Activated T-cell treated with anti-CD3 and anti-CD28 coated beads for 1 hour (primary cell): ENCODE data around the gene PRDX6.
A peak's percentile ranks its signal among the peaks of the same experiment; 100 is the strongest.
"Not testable (repeated sequence)": the region's sequence is repeated elsewhere in the genome, so short reads cannot be mapped to it uniquely, and the experiment has no call there.

Source experiments
- DNase-seq: peaks from one replicate; pipeline ENCODE4 v3.0.0-alpha.2; 2020; ENCODE audit warnings: low read depth

The PRDX6 gene, protein sequence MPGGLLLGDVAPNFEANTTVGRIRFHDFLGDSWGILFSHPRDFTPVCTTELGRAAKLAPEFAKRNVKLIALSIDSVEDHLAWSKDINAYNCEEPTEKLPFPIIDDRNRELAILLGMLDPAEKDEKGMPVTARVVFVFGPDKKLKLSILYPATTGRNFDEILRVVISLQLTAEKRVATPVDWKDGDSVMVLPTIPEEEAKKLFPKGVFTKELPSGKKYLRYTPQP

DNA sequence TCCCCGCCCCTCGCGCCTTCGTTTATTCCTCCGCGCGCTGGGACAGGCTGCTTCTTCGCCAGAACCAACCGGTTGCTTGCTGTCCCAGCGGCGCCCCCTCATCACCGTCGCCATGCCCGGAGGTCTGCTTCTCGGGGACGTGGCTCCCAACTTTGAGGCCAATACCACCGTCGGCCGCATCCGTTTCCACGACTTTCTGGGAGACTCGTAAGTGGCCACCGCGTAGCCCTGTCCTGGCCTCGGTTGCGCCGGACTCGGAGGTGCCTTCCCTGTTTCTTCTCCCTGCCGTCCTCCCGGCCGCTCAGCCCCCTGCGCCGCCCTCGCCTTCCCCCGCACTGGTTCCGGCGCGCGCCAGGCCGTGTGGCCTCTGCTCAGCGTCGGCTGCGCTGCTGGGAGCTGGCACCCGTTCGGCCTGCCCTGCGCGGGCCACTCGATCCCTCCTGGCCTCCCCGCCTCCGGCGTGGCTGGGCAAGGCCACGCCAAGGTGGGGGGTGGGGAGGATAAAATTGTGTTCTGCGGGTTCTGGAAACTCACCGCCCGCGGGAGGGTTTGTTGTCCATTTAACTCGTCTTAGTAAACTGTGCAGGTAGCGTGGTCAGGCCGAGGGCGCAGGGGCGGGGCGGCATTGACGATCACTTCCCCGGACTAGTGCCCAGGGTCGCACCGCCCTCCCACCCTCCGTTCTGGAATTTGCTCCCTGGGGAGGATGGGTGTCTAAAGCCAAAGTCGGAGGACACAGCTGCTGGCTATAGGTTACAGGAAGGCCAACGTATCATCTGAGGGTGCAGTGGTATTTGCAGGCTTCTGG, at the start of gene PRDX6:
Gene PRDX6, plus strand, starts transcription at position 50 of the 808 bp plus-strand sequence. Its CDS starts 63 bp downstream, at position 113.
- DNase-seq: peak; percentile 75

DNA sequence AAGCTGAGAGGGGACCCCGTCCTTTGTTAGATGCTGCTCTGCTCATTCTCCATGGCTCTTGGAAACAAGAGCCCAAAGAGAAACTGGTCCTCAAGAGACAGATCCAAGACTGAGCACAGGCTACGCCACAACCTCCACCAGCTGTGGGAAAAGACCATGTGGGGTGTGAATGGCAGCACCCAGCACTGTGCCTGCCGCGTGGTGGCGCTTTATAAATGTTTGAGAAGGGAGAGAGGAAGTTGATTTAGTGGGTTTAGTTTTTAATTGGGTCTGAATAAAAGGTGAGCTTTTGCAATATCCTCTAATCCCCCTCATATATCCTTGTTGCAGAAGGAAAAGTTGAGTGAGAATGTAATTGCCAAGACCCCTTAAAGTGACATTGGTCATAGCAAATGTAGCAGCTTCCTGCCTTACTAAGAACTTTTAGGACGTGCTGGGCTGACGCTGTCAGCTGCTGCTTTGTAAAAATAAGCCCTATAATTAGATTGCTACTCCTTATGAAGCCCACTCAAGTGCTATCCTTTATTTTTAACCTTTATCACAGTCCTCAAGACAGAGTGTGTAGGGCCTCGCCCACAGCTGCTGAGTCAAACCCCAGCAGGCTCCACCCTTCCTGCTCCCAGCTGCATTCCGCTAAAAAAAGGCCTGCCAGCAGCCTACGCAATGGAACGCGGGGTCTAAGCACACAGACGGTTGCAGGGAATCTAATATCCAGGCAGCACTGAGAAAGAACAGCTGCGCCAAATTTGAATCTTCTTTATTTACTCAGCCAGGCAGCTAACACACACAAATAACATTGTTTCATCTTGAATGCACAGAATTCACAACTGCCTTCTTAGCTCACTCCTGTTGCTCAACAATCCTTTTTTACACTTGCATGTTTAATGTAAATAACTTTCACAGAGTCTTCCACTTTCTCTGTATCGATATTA, 47.4 kb upstream of the PRDX6 start:
- peak; percentile 56 for DNase-seq

DNA sequence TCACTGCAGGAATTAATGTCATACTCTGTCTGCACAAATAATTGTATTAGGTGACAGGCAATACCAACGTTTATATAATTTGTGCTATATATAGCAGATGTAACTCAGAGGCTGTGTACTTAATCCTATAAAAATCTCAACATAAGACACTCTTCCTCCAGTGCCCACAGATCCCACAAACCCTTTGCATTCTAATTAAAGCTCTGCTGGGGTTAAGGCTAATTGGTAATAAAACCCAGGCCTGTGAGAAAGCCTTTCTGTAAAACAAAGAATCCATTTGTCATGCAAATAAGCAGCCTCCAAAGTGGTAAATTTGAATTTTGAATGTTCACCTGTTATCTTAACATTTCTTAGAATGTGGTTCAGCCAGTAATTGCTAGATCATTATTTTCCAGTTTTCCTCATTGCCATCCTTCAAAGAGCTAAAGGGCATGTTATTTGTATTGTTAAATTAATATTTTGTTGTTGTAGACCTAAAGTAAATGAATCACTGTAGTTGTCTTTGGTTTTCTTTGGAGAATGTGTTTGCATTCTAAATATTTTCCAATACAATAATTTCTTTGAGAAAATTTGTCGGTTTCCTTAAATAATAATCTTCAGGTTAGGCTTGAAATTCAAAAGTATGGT, 46.3 kb upstream of the PRDX6 start:
- no peak for DNase-seq

DNA sequence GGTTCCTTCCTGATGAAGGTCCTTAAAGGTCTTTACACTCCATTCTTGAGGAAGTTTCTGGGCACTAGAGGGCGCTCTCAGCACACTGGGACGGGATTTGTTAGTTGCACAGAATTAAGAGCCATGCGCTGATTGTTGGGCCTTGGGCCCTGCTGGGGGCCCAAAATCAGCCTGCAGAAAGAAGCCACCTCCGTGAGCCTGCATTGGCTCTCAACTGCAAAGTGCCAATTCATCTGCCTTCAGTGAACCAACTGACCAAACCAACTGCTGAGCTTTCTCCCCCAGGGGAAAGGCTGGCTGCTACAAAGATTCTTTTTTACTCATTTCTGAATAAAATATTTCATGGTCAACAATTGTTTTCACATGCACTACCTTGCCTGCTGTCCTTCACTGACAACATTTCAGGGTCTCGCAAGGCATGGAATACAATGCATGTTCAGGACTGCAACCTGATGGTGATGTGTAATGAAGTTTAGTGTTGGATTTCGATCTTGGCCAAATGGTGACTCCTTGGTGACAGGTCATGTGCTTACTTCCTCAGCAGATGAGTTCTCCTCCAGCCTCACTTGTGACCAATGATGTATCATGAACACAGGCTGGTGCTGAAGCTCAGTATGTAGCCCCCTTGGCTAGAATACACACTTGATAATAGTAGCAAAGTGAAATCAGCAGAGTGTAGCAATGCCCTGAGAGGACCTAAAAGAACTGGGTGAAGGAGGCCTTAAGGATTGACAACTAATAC, 45.7 kb upstream of the PRDX6 start:
- peak; percentile 90 for DNase-seq

DNA sequence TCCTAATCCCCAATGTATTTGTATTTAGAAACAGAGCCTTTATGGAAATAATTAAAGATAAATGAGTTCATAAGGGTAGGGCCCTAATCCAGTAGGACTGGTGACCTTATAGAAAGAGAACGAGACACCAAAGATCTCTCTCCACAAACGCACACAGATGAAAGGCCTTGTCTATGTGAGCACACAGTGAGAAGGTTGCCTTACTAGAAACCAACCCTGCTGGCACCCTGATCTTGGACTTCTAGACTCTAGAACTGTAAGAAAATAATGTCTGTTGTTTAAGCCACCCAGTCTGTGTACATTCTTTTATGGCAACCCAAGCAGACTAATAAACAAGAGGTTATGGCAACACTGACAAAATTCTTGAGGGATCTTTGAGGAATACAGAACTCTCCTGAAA, 44.8 kb upstream of the PRDX6 start:
- DNase-seq: no peak

DNA sequence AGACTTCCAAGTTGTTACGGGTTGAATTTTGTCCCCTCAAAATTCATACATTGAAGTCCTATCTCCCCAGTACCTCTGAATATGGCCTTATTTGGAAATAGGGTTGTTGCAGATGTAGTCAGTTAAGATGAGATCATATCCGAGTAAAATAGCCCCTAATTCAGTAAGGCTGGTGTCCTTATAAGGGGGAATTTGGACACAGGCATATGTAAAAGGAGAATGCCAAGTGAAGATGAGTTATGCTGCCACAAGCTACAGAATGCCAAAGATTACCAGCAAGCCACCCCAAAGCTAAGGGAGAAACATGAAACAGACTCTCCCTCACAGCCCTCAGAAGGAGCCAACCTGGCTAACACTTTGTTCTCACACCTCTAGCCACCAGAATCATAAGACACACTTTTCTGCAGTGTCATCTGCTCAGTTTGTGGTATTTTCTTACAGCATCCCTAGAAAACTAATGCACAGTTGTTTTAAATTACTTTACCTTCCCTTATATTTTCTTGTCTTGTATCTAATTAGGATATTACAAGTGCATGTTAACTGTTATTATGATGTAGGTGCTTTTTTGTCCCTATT, 43.3 kb upstream of the PRDX6 start:
- DNase-seq: no peak

DNA sequence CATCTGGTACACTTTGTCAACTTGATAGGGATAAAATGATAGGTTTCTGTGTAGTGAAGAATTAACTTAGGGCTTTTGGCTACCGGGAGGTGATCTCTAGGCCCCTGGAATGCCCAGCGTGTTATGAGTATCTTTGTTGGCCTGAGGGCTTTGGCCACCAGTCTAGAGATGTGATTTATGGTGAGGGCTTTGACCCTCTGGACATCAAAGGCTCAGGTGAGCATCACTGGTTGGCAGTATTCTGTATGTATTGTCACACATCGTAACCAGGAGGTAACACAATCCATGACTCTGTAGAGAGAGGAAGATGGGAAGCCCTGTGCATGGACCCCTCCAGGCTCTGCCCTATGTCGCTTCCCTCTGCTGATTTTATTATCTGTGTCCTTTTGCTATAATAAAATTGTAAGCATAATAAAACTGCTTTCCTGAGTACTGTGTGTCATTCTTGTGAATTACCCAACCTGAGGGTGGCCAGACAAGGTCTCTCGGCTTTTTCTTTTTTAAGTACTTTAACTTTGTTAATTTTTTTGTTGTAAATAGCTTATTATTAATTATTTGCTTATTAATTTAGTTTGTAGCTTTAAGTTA, 40.2 kb upstream of the PRDX6 start:
- no peak for DNase-seq

DNA sequence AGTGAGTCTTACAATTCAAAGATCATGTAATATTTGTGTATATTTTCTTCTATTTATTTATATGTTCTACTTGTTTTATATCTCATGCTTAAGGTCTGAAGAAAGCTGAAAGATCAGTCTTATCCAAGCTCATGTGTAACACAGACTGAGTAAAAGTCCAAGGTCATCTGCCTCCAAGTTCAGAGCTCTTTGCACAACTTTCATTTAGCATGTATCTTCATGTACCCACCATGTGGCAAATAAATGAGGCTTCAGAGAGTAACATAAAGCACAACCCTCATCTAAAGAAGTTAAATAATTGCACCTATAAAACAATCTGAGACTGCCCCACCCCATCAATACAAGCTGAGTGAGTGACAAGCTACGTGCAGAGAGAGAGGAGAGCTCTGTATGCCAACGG, 38.5 kb upstream of the PRDX6 start:
- no peak for DNase-seq

DNA sequence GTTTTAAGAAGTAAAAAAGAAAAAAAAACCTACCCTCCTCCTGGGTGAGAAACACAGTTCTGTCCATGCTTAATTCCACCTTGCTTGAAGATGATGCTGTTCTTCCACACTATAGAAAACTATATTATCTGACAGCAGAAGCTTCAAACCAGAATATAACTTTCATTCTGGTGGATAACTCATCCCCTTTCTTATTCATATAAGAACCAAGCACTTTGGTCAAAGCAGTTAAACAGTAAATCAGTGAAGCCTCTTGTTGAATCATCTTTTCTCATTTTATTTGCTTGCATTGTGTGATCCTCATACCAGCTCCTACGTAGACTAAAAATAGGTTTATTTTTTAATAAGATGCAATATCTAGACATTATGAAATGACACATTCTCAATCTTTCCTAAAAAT, 36.7 kb upstream of the PRDX6 start:
- DNase-seq: no peak

DNA sequence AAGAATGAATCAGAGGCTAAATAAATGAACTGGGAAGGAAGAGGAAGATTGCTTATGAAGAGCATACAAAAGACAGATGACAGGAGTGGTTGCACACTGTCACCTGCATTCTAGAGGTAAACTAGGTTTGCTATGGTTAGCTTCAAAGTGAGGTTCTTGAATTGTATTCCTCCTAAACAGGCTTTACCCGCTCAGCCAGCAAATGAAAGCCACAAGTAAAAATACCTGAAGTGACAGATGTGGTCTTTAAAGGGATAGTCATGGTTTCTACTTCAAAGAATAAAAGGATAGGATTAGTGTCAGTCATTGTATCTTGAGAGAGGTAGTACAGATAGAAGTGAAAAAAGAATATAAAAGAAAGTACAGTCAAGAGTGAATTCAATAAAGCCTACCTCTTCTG, 32.4 kb upstream of the PRDX6 start:
- DNase-seq: no peak

DNA sequence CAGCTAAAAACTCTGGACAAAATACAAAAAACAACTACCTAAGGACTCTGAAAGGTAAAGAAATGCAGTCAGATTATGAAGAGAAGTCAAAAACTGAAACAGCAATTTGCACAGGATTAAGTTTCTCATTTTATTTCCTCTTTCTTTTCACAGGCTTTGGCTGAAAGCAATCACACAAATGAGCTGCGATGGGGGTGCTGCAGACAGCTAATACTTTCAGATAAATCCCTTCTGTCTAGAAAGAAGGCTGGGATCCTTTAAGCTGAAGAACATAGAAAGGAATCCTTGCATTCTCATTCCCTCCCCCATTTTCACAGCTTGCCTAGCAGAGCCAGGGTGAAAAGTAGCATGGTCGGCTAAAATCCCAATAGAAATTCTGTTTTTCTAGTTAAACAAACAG, 32.0 kb upstream of the PRDX6 start:
- DNase-seq: no peak

DNA sequence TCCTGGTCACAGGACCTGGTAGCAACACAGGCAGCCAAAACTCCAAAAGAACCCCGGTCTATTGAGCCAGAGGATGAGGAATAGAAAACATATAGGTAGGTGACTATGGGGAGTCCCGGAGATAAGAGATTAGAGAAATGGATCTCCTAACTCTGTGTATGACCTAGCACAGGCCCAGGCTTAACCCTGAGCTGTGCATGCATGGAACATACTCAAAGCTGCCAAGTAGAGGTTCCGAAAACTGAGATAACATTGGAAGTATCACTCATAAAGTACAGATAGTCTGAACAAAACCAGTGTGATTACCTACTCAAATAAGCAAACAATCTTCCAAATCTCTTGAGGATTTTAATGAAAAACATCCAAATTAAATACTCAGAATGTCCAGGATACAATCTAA, 31.5 kb upstream of the PRDX6 start:
- DNase-seq: no peak

DNA sequence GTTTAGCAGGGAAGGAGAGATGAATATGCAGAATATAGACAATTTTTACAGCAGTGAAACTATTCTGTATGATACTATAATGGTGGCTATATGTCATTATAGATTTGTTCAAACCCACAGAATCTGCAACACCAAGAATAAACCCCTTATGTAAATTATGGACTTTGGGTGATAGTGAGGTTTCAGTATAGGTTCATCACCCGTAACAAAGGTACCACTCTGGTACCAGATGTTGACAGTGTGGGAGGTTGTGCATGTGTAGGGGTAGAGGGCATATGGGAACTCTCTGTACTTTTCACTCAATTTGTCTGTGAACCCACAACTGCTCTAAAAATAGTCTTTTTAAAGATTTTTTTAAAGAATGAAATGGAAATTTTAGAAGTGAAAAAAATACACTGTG, 29.9 kb upstream of the PRDX6 start:
- no peak for DNase-seq

DNA sequence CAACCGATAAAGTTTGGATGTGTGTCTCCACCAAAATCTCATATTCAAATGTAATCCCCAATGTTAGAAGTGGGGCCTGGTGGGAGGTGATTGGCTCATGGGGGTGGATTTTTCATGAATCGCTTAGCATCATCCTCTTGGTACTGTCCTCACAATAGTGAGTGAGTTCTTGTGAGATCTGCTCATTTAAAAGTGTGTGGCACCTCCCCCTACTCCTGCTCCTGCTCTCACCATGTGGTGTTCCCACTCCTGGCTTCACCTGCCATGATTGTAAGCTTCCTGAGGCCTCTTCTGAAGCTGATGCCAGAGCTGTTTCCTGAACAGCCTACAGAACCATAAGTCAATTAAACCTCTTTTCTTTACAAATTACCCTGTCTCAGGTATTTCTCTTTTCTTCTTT, 28.2 kb upstream of the PRDX6 start:
- no peak for DNase-seq

DNA sequence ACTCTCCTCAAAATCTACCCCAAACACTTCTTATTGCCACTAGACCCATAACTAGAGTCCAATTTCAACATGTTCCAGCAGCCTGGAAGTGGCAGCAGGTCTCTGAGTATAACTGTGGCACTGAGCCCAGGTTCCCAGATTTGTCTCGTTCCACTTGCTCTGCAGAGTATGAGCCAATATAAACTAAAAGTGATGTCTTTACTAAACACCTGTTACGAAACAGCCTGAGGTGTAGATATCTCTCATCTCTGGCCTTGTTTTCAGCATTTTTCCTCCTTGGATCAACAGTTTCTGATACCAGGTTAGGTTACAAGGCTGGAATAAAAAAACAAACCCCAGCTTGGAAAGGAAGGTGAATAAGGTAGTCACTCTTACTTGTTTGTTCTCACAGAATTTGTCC, 25.2 kb upstream of the PRDX6 start:
- DNase-seq: no peak

DNA sequence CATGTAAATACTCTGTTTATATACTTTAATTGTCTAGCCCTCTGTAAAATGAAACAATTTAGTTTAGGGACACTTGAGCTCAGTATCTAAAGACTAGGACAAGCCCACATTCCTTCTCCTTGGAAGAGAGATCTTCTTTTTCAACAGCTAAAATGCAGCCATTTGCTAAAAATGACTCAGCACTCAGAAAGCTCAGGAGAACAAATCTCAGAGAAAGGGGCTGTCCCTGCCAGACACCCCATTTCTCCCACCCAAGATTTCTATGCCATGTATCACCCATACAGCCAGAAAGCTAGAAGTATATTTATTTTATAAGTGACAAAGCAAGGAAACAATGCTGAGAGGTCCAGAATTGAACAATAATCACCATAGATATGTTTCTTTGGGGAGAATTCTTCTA, 23.2 kb upstream of the PRDX6 start:
- no peak for DNase-seq

DNA sequence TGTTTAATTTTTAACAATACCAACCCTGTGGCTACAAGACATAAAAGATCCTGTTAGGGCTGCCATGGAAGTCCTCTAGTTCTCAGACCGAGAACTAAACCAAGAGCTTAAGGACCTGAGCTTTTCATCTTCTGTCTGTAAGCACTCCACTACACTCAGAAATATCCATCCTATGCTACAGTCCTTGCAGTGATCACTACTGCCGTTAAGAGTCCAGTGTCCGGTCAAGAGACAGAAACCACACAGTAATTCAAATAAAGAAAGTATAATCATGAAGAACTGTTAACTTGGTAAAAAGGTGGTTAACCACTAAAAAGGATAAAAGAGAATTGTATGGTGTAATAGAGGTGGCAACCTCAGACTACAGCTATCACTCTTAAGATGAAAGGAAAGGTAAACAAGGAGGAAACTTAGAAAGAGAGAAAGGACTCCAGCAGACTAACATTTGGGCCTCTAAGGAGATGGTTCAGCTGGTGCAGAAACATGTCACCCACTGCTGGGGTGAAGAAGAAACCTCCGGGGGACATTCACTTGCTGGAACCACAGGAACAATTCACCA, 22.1 kb upstream of the PRDX6 start:
- DNase-seq: no peak

DNA sequence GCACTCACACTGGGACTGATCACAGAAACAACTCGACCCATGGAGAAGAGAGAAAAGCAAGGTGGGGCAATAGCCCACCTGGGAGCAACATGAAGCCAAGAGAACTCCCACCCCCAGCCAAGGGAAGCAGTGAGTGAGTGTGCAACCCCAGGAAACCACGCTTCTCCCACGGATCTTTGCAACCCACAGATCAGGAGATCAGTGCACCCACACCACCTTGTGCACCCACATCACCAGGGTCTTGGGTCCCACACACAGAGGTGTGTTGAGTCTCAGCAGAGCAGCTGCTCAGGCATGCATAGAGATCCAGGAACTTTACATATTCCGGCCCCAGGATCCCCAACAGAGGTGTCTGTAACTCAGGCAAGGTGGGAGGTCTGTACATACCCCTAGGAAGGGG, 17.2 kb upstream of the PRDX6 start:
- DNase-seq: no peak

DNA sequence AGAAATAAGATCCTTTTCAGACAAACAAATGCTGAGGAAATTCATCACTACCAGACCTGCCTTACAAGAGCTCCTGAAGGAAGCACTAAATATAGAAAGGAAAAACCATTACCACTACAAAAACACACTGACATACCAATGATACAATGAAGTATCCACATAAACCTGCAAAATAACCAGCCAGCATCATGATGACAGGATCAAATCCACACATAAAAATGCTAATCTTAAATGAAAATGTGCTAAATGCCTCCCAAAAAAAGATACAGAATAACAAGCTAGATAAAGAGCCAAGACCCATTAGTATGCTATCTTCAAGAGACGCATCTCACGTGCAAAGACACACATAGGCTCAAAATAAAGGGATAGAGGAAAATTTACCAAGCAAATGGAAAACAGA, 14.5 kb upstream of the PRDX6 start:
- DNase-seq: not testable (repeated sequence)

DNA sequence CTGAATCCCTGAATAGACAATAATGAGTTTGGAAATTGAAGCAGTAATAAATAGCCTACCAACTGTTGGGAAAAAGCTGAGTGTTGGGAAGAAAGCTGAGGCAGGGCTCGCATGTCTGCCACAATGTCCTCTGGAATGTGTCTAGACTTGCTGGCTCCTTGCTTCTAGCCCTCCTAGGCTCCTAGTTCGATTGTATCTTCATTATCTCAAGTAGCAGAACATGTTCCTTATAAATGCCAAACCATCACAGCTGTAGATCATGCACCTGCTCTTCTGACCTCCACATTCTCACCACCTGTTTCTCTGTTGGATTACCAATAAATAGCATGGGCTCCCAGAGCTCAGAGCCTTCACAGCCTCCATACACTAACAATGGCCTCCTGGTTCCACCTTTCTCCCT, 12.9 kb upstream of the PRDX6 start:
- not testable (repeated sequence) for DNase-seq
